COR-L47 (cell line): ENCODE measurements around the gene DCC.

Source experiments
- DNase-seq: peaks from one replicate; lab custom pipeline; 2025; lab: John Stamatoyannopoulos, UW

The DCC gene

DNA sequence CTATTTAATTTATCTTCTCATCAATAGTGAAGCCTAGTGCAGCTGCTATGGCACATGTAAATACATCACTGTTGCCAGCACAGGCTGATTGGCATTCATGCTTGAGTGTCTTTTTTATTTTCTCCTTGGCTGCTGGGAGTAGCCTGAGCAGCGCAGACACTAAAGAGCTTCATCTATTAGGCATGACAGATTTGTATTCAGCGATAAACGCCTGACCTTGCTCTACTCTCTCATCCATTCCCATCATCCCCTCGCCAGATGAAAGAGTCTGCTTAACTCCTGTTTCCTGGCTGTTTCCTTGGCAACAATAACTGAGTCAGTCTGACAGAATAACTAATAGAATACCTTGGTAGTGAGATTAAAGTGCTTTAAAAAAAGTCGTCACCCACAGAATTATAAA is 753.6 kb downstream of the DCC start:
- DNase-seq = no peak

DNA sequence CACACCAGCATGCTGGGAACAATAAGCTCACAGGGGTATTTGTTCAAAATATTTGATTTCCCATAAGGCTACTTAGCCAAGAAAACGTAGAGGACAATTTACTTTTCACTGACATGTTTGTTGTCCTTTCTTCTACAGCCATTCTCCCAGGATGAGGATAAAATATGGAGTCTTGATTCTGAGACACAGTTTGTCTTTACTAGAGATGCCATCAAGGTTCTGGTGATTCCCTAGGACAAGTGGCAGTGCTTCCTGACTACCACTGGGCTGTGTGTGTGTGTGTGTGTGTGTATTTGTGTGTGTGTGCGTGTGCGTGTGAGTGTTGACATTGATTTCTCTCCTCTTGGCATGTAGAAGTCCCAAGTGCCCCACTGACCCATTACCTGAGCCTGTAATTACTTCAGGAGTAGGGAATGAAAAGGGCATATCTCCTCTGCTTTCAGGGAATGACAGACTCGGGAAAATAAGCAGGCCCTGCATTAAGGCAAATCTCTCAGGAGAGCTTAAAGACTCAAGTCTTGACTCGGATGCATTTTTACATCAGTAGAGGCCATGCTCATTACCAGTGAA is 761.6 kb downstream of the DCC start:
- no peak for DNase-seq

DNA sequence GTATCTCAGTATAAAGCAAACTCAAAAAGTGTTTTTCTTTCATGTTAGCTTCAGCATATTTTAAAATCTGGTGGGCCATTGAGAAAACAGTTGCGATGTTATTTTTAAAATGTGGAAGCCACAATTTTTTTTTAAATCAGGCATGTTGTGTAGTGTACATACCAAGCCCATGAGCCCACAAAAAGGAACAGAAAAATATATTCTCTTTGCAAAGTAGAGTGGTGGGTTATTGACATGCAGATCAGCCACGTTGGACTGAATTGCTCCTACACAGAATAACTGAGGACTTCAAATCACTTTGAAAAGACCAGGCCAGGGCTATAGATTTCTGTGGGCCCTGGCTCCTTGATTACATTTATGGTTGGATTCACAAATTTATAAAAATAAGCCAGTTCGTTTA is 774.4 kb downstream of the DCC start:
- no peak for DNase-seq

DNA sequence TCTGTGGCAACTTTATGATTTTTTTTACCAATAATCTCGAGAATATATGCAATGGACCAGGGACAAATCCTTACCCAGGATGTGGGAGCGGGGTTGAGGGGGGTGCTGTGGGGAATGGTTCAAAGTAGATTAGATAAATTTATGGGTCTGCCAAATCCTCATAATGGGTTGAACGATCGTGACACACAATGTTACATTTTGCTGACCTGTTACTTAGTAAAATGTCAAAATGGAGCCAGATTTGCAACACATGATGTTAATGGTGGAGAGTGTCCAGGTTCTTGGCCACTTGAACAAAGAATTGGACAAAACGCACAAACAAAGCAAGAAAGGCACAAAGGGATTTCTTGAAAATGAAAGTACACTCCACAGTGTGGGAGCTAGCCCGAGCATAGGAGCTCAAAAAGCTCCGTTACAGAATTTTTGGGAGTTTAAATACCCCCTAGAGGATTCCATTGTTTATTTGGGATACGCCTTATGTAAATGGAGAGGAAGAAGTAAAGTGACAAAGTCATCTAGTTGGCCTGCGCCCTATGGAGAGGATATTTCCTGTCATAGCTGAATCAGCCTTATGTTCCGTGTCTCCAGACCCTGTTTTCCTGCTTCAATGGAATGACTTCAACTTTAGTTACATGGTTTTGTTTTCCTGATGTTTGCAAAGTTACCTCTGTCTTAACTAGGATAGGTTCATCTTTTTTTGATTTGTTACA is 776.0 kb downstream of the DCC start:
- no peak for DNase-seq

DNA sequence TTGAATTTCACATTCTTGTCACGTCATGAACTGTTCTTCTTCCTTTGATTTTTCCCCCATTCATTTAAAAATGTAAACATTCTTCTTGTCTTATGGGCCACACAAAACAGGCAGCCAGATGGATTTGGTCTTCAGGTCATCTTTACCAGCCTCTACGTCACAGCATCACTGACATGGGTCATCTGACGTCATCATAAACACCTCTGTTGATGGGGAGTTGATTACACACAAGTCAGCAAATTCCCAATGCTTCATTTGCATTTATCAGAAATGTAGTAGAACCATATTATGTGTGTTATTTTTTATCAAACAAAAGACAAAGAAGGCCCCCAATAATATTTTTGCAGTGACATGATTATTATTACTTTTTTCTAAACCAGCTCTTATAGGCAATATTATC is 777.9 kb downstream of the DCC start:
- DNase-seq = no peak

DNA sequence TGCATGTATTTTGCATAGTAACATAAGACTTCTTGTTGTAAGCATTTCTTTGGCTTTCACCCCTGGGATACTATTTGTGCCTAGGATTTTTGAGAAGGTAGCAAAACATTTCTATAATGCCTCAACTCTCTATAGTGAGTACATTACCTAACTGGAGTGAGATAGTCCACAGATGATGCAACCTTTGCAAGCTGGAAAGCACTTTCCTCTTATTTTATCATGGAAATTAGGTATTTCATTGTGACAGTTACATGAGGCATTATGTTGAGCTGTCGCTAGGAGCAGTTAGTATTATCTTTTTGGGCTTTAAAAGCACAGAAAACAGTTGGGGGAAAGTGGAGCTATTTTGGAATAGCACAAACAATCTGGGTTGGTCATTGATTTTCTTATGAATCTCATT is 786.2 kb downstream of the DCC start:
- DNase-seq = no peak

DNA sequence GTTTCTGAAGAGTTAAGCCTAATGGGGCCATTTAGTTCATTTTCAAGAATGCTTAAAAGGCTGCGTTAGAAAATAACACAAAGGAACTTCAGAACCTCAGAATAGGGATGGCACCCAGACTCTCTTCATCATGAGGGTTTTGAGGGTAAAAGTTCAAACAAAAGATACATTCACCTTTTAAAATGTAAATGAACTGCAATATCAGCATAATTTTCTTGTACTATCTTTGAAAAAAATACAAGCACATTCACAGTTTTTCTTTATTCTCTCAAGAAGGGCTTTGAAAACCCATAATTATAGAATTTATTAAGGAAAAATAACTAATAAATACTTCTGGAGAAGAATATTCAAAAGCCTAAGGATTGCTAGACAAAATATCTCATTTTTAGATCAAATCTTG is 791.0 kb downstream of the DCC start:
- DNase-seq = no peak

DNA sequence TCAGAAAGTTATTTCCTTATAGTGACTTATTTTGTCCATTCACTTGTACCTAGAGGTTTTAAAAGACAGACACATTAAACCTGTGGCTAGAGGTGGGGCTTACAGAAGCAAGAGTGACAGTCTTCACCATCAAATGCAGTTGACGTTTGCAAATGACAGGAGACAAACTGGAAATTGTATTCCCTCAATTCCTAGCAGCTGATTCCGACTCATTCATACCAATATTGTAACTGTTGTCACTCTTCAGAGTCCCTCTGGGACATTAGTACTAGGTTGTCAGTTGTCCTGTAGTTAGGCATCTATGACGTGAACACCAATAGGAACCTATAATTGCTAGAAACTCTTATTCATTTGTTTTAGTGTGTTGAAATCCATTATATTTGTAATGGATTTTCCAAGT is 794.7 kb downstream of the DCC start:
- DNase-seq = no peak

DNA sequence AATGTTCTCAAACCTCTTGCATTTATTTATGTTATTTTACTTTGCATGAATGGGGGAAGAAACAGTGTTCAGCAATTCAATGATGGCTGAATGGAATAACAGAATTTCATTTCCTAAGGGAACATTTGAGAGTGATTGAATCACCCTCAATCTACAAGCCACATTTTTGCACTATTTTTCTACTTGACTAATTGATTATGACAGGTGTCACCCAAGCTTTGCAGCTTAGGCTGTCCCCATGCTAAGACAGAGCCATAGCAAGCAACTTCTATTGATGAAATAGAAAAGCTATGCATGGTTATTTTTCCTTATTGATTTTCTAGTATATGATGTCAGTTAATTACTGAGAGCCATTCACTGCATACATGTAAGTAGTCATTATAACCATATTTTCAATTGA is 795.7 kb downstream of the DCC start:
- no peak for DNase-seq

DNA sequence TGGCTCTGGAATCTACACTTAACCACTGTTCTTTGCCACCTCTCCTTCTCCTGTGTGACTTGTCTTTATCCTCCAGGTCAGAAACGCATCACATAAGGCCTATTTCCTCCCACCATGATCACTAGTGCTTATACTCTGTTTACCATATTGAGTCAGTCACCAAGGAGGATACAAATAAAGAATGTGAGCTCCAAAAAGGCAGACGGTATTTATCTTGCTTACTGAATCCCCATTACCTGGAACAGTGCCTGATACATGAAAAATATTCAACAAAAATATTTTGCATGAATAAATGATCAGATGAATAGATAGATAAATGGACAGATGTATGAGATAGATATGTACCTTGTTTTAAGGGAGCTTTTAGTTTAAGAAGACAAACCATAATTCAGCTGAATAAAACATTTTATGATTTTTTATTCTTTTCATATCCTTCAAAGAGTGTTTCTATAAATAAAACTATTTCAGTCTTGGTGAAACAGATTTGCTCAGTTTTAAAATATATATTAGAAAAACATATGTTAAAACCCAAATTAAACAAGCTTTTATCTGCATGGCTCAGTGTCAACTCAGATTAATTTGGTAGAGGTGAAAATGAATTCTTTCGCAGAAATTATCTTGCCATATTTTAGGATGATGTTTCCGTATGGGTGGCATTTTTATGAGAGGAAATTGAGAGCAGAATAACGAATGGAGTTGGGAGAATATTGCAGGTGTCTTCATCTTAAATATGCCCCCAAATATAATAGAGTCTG is 799.9 kb downstream of the DCC start:
- no peak for DNase-seq

DNA sequence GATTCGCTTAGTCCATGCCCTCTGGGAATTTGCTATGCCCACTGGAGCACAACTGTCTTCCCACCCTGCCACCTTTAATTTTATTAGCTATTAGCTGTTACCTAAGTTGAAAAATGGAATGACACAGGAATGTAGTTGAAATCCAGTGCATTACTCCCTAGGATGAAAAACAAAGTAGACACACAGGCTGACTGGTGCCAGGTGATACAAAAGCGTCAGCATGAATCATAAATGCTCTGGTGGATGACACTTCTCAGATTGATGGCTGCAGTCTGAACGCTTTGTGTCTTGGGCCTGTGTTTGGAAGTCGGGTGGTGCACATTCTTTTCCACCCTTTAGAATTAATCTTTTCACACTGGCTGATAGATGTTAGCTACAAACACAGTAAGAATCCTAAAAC is 802.0 kb downstream of the DCC start:
- DNase-seq = no peak

DNA sequence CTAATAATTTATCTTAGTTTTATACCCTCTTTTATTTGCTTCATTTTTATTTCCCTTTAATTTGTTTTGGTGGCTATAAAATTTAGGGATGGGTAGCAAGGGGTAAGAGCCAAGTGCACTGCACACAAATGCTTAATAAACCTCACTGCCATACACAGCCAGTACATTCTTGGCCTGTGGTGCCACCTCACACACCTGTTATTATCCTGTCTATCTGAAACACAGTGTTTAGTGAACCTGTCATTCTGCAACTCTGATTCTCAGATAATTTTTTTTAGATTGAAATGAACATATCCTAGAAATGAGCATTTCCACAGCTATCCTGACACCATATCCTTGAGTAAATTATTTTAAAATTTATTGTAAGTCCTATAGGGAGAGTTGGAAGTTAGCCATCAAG is 807.5 kb downstream of the DCC start:
- no peak for DNase-seq

DNA sequence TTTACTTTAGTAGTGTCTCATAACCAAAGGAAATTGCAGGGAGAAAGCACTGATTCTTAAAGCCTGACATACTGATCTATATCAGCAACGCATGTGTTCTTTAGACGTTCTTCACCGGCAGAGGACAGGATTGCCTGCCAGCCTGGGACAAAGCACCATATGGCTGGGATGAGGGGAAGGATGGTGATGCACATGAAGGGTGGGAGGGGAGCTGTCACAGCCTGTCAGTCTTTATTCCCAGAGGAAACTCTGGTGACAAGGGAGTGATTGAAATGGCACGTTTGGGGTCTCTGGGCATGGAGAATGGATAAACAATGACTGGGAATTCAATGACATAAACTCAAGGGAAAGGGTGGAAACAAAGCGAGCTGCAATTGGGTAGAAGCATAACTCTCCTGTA is 808.1 kb downstream of the DCC start:
- DNase-seq = no peak

DNA sequence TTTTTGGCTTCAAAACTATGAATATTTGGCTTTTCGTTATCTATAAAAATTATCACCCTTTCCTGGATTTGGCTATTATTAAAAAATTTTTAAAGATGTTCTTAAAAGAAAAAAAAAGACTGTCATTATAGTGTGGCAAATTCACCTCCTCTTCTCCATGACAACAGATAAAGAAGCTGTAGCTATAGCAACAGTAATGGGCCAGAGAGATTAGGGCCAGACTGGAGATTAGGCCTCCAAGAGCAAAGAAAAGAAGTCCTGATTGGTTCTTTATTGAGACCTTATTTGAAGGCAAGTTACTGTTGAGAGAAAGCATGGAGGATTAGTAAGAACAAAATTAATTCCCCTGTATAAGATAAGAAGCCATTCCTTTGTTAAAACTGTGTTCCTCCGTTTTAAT is 812.5 kb downstream of the DCC start:
- no peak for DNase-seq

DNA sequence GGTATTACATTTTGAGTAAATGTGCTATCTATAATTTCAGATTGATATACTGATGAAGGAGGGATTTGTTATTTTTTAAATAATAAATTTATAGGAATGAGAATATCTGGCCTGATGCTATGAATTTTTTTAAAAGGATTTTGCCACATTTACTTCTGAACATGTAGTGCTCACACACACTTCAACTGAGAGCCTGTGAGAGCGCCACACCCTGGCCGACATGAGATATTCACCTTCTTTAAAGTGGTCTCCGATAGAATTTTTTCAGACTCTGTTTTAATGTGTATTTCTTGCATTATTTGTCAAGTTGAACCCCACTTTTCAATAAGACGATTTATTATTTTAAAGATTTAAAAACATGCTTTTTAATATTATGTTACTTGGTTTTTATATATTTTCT is 813.3 kb downstream of the DCC start:
- DNase-seq = no peak

DNA sequence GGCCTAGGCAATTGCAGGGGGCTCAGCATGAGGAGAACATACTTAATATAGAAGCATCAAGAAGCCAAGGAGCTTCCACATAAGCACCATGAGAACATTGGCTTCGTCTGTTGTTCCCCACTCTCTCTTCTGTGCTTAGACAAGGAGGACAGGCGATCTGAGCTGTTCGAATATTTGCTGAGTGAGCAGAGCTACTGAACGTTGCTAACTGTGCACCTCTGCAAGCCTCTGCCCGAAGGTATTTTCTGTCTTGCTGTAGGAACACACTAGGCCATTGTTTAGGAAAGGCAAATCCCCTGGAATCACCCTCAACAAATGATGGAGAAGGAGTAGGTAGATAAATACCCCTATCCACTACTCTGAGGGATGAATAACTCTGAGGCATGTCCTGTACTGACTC is 813.8 kb downstream of the DCC start:
- no peak for DNase-seq

DNA sequence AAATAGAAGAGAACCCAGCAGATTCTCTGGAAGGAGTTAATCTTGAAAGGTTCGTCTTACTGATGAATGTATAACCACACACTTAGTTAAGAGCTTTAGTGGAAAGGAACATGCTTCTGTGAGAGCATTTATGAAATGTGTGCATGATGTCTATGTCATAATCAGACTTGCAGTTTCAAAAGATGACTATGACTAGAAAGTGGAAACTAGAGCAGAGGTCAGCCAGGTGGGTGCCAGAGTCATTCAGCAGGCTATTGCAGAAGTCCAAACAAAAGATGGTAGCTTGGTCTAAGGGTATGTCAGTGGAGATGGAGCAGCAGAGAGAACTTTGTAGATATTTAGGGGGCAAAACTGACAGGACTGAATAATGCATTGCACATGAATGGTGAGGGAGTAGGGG is 825.8 kb downstream of the DCC start:
- DNase-seq = no peak

DNA sequence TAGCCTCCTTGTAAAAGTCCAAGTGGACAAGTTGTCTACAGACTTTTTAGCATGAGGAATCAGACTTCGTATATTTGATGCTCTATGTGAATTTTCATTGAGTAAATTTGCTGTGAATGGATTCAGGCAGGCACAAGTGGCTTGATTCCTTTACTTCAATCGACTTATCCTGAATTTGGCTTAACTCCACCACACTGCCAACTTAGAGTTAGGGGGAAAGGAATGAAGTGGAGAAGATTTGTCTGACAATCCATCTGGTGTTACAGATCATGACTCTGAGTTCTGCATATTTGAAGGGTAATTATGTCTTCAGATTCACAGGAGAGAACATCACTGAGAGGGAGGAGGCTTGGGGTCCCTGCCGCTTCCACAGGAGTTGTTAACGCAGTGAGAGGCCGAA is 829.3 kb downstream of the DCC start:
- DNase-seq = no peak

DNA sequence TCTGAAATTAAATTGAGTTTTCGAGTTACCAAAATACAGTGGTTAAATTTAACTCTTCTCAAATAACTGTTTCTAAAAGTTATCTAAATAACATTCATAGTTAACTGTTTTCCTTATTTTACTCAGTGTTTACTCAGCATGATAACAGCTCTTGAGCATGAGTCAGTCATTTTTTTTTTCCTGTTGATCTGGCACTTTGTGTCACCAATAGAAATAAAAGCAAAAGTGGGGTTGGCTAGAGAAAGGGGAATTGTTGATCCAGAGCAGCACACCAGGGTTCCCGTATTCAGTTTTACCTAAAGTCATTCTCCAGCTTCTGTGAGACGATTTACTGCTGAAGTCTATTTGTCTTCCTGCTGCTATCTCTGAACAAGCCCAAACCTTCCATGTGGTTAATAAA is 851.6 kb downstream of the DCC start:
- no peak for DNase-seq

DNA sequence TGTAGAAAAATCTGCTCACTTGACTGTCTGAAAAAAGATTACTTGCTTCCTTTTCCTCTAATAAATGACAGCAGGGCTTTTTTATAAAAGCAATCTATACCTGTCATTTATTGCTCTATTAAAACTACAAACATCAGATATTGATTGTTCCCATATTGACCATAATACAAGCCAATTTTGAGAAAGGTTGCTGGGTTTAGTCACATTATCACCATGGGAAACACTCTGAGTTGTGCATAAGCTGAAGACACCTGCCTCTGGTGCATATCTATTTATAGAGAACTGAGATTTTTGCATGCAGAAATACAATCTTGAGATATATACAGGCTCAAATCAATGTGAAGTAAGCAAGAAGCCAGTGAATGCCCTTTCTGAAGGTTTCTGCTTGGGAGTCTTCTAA is 853.9 kb downstream of the DCC start:
- DNase-seq = no peak

DNA sequence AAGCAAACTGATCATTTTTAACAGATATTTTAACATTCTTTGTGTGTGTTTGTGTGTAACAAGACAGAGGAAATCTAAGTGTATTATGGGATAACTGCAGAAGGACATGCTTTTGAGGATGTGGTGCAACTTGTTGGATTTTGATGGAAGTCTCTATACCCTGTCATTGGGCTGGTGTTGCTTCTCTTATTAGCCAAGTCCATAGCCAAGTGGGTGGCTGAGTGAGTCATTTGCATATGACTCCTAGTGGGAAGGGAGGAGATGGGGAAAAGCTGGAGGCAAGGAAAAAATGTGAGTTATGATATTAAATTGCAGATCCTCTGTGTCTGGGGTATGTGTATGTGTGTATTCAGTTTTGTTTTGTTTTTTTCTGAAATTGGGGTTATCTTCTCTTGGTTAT is 879.9 kb downstream of the DCC start:
- no peak for DNase-seq

DNA sequence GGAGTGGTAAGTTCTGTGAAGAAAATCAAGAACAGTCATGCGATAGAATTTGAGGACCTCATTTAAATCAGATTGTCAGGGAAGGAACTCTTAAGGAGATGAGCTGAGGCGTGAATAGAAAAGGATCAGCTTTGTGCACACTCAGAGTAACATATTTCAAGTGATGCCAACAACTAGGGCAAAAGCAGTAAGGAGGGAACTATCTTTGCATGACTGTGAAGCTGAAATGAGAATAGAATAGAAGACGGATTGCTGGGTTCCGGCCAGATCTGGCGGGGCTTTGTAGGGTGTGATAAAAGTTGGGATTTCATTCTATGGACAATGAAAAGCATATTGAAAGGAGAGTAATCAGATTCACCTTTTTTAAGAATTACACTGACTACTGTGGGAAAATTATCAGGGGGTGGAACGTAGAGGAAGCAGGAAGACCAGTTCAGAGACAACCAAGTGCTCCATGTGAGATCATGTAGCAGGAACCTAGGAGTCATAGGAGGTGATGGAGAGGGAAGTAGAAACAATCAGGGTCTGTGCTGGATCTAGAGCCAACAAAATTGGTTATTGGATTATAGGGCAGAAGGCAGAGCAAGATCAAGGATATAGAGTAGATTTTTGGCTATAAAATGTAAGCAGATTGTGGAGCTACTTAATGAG is 884.3 kb downstream of the DCC start:
- no peak for DNase-seq
